Measurements from ENCODE around the gene OR10H3. TPM values are rescaled to one million over a fixed set of nuclear protein-coding genes. Genes with fewer than 3 reads are reported as not detected.
"Not testable (repeated sequence)": the region's sequence is repeated elsewhere in the genome, so short reads cannot be mapped to it uniquely, and the experiment has no call there.

The OR10H3 gene
- total and polyA plus RNA-seq, 3 donors from 2014 or later, result not detected

DNA sequence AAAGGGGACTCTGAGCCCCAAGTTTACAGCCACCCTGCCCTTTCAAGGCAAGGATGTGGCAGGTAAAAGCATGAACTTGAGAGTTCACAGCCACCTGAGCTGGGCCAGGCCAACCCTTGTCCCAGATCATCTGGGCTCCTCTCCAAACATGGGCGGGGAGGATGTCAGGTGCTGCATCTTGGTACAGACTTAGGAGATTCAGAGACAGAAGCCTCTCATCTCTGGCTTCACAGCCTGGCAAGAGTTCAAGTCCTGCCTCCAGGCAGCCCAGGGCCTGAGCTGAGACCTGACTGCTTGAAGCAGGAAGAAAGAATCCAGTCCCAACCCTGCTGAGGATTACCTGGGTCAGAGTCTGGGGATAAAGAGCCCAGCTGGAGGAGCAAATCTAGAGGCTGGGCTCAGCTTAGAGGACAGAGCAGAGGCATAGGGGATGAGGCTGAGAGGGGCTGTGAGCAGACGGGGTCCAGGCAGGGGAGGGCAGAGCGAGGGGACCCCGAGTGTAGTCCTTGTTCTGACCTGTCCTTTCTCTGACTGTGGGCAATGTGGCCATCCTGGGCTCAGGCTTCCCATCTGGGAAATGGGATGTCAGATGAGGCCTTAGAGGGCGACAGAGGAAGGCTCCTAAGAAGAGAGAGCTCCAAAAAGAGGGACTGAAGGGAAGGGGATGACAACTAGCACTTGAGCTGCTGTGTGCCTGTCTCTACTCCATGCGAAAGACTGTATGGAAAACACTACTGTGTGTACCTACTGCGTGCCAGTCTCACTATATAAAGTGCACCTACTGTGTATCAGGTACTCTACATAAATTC lies 43.0 kb downstream of the OR10H3 start:
- no peaks in the 10 kb centered on the region for H3K9me3 ChIP-seq
- no peak for TF ChIP-seq POLR2A (IDR thresholded peaks at IDR 0.05)
- TF ChIP-seq CTCF (IDR thresholded peaks at IDR 0.05), result no peak
- no peaks in the 10 kb centered on the region for H3K27me3 ChIP-seq
- DNase-seq, result peak; percentile 38
- H3K27ac ChIP-seq, result peak overlapping the region; percentile 53 to 55
- H3K4me1 ChIP-seq, result peaks cover 21% of the 10 kb centered on the region
- WGBS, 2 donors, result 86 to 89% methylated on average over 7 of the region's 7 CpGs
- H3K36me3 ChIP-seq (ENCODE audit: low read depth, missing control alignments), result no peaks in the 10 kb centered on the region
- H3K4me3 ChIP-seq, result no peak overlapping the region
- intact Hi-C loops (cut with DNase I; ENCODE audit: low total_unique reads), result no loop called here

DNA sequence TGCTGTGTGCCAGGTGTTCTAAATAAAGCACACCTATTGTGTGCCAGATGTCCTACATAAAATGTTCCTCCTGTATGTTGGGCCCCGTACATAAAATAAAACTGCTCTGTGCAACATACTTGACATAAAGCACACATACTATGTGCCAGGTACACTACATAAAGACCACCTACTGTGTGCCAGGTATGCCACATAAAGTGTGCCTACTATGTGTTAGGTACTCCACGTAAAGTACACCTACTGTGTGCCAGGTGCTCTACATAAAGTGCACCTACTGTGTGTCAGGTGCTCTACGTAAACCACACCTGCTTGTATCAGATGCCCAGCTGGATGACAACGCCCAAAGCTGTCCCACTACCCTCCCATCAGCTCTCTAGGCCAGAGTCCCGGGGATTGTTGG lies 43.9 kb downstream of the OR10H3 start:
- TF ChIP-seq CTCF (IDR thresholded peaks at IDR 0.05), result no peak
- TF ChIP-seq POLR2A (IDR thresholded peaks at IDR 0.05), result no peak
- no peak for DNase-seq
- Histone ChIP-seq H3K4me1 (peaks cover 21% of the 10 kb centered on the region), H3K9me3 (no peaks in the 10 kb centered on the region), H3K36me3 (ENCODE audit: low read depth, missing control alignments) (no peaks in the 10 kb centered on the region), H3K4me3 (no peak overlapping the region), H3K27me3 (no peaks in the 10 kb centered on the region), H3K27ac (no peak overlapping the region)
- WGBS, 2 donors, result 84% methylated on average over 5 of the region's 5 CpGs
- intact Hi-C loops (cut with DNase I; ENCODE audit: low total_unique reads), result no loop called here

GRCh38 chr19:15782211-15782610 lies 44.4 kb downstream of the OR10H3 start:
- Histone ChIP-seq H3K27me3 (no peaks in the 10 kb centered on the region), H3K36me3 (ENCODE audit: low read depth, missing control alignments) (no peaks in the 10 kb centered on the region), H3K9me3 (no peaks in the 10 kb centered on the region), H3K4me1 (peaks cover 21% of the 10 kb centered on the region), H3K4me3 (no peak overlapping the region), H3K27ac (peak overlapping the region in 1 of 2 donors; percentile 3)
- intact Hi-C loops (cut with DNase I; ENCODE audit: low total_unique reads), result no loop called here
- no peak for DNase-seq
- WGBS, 2 donors, result 38 to 64% methylated on average over 3 of the region's 3 CpGs
- TF ChIP-seq POLR2A (IDR thresholded peaks at IDR 0.05) (no peak), CTCF (IDR thresholded peaks at IDR 0.05) (no peak)

DNA sequence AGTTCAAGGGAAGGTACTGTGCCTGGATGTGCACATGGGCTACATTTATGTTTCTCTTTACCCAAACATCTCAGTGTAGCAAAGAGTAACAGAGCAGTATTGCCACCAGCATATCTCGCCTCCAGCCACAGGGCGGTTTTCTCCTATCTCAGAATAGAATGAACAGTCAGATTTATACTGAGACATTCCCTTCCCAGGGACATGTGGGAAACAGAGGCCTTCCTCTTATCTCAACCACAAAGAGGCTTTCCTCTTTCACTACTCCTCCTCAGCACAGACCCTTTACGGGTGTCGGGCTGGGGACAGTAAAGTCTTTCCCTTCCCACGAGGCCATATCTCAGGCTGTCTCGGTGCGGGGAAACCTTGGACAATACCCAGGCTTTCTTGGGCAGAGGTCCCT lies 45.1 kb downstream of the OR10H3 start:
- Histone ChIP-seq H3K4me1 (peaks cover 21% of the 10 kb centered on the region), H3K27ac (peak overlapping the region in 1 of 2 donors; percentile 50)
- H3K4me3 ChIP-seq; H3K27me3 ChIP-seq; H3K9me3 ChIP-seq; H3K36me3 ChIP-seq (ENCODE audit: low read depth, missing control alignments); intact Hi-C loops (cut with DNase I; ENCODE audit: low total_unique reads): not testable (repeated sequence)
- WGBS, 2 donors, result 24 to 33% methylated on average over 7 of the region's 7 CpGs
- peak; percentile 43 for DNase-seq

GRCh38 chr19:15787611-15788155 lies 49.9 kb downstream of the OR10H3 start, which contains the start of gene OR10H5:
TSS of gene OR10H5 (plus strand) at chr19:15787661. CDS start at chr19:15794049, 6,388 bp downstream.
- intact Hi-C loops (cut with DNase I; ENCODE audit: low total_unique reads), result no loop called here
- 76 to 78% methylated on average over 4 to 6 of the region's 6 CpGs for WGBS, 2 donors
- no peak within 1 kb of the TSS for H3K4me3 ChIP-seq
- H3K9me3 ChIP-seq, result no peaks in the 10 kb centered on the region
- DNase-seq, result no peak
- H3K27me3 ChIP-seq, result no peaks in the 10 kb centered on the region
- TF ChIP-seq CTCF (IDR thresholded peaks at IDR 0.05), result no peak
- TF ChIP-seq POLR2A (IDR thresholded peaks at IDR 0.05), result no peak
- no peaks in the 10 kb centered on the region for H3K36me3 ChIP-seq (ENCODE audit: low read depth, missing control alignments)
- no peak within 1 kb of the TSS for H3K27ac ChIP-seq
- peaks cover 5% of the 10 kb centered on the region for H3K4me1 ChIP-seq
